HepG2 (cell line): Measurements from ENCODE around the gene PEPD.

ENCODE experiments used
- CTCF ChIP-seq: sonication (generic); formaldehyde crosslinking; IDR thresholded peaks from 2 replicates; pipeline ENCODE4 v1.5.0; 2020; ENCODE audit warnings: mild to moderate bottlenecking, missing genetic modification reagents, moderate library complexity
- HOXA7 ChIP-seq: sonication (generic); formaldehyde crosslinking; IDR thresholded peaks from 2 replicates; pipeline ENCODE4 v1.8.1; 2022; ENCODE audit warnings: mild to moderate bottlenecking, missing genetic modification reagents, moderate library complexity
- KLF13 ChIP-seq: sonication (generic); formaldehyde crosslinking; IDR thresholded peaks from 2 replicates; pipeline ENCODE4 v1.4.0; 2020; ENCODE audit warnings: mild to moderate bottlenecking, missing genetic modification reagents
- NR3C1 ChIP-seq: sonication (generic); formaldehyde crosslinking; IDR thresholded peaks from 2 replicates; pipeline ENCODE4 v1.4.0; 2020; ENCODE audit warnings: missing genetic modification reagents
- POLR2AphosphoS2 ChIP-seq: IDR thresholded peaks from 2 replicates; pipeline ENCODE4 v1.6.1; 2011; ENCODE audit warnings: low read depth, low read length, improper control_type of control experiment
- REST ChIP-seq, 2 experiments: IDR thresholded peaks; 2 replicates each; pipeline ENCODE4 v1.6.1; 2011 to 2012; ENCODE audit warnings: low read length in 2 of 2, borderline replicate concordance in 1 of 2, low read depth in 1 of 2, mild to moderate bottlenecking in 1 of 2, moderate library complexity in 1 of 2
- ZFP82 ChIP-seq: sonication (generic); formaldehyde crosslinking; IDR thresholded peaks from 2 replicates; pipeline ENCODE4 v1.5.1; 2020; ENCODE audit warnings: mild to moderate bottlenecking, missing genetic modification reagents, borderline replicate concordance
- ZFP91 ChIP-seq: sonication (generic); formaldehyde crosslinking; IDR thresholded peaks from 2 replicates; pipeline ENCODE4 v1.9.0; 2022; ENCODE audit warnings: missing genetic modification reagents, mild to moderate bottlenecking, borderline replicate concordance
- ZNF282 ChIP-seq: fragments of 450-650 bp; IDR thresholded peaks from 2 replicates; pipeline ENCODE4 v1.6.1; 2018; ENCODE audit not compliant: partially characterized antibody

- no peak for TF ChIP-seq ZNF282
- TF ChIP-seq POLR2AphosphoS2 = no peak
- TF ChIP-seq KLF13 (CRISPR knock-in tag) = no peak
- TF ChIP-seq HOXA7 (CRISPR knock-in tag) = no peak
- TF ChIP-seq ZFP91 (CRISPR knock-in tag) = no peak
- no peak for TF ChIP-seq REST (IDR thresholded peaks at IDR 0.05; ENCODE audit: borderline replicate concordance in 1 of 2, low read depth in 1 of 2, low read length in 2 of 2)
- no peak for TF ChIP-seq NR3C1 (CRISPR knock-in tag)
- no peak for TF ChIP-seq CTCF (CRISPR knock-in tag)
- TF ChIP-seq ZFP82 (CRISPR knock-in tag) = no peak
Observed at GRCh38 chr19:33504058-33504444, 17.5 kb downstream of the PEPD start.
